CD4-positive, alpha-beta T cell treated with Interferon alpha-2 for 1 hour (primary cell): ENCODE results near the gene PIP5K1B.

ENCODE experiments used
- DNase-seq, 2 donors: peaks; one replicate each; pipeline ENCODE4 v3.0.0-alpha.2; 2020 to 2022

The PIP5K1B gene

GRCh38 chr9:68923480-68923879 lies 218.4 kb downstream of the PIP5K1B start:
- DNase-seq: no peak

GRCh38 chr9:68925175-68925574 lies 220.1 kb downstream of the PIP5K1B start:
- no peak for DNase-seq

- no peak for DNase-seq
Observed at GRCh38 chr9:68927165-68927564, 222.1 kb downstream of the PIP5K1B start.

- DNase-seq: no peak
Observed at GRCh38 chr9:68931821-68932220, 226.8 kb downstream of the PIP5K1B start.

- no peak for DNase-seq
Observed at GRCh38 chr9:68932458-68932857, 227.4 kb downstream of the PIP5K1B start.

- DNase-seq: no peak
Observed at GRCh38 chr9:68933434-68934328, 228.6 kb downstream of the PIP5K1B start.

- DNase-seq: no peak
Observed at GRCh38 chr9:68934329-68934644, 229.2 kb downstream of the PIP5K1B start.

GRCh38 chr9:68940573-68940972 lies 235.5 kb downstream of the PIP5K1B start:
- DNase-seq: no peak

- no peak for DNase-seq
Observed at GRCh38 chr9:68941780-68942459, 236.9 kb downstream of the PIP5K1B start.

- no peak for DNase-seq
Observed at GRCh38 chr9:68942790-68943189, 237.8 kb downstream of the PIP5K1B start.

GRCh38 chr9:68947015-68947414 lies 242.0 kb downstream of the PIP5K1B start:
- DNase-seq: no peak

- no peak for DNase-seq
Observed at GRCh38 chr9:68947842-68948569, 243.0 kb downstream of the PIP5K1B start.

GRCh38 chr9:68949271-68950000 lies 244.4 kb downstream of the PIP5K1B start:
- DNase-seq: no peak

GRCh38 chr9:68950188-68950587 lies 245.1 kb downstream of the PIP5K1B start:
- DNase-seq: no peak

GRCh38 chr9:68950689-68951088 lies 245.6 kb downstream of the PIP5K1B start:
- DNase-seq: no peak

GRCh38 chr9:68951879-68952659 lies 247.0 kb downstream of the PIP5K1B start:
- peak; percentile 18 to 26 for DNase-seq

- no peak for DNase-seq
Observed at GRCh38 chr9:68953771-68954170, 248.7 kb downstream of the PIP5K1B start.

GRCh38 chr9:68955330-68955729 lies 250.3 kb downstream of the PIP5K1B start:
- no peak for DNase-seq

GRCh38 chr9:68957479-68957878 lies 252.4 kb downstream of the PIP5K1B start:
- no peak for DNase-seq

GRCh38 chr9:68961587-68961986 lies 256.5 kb downstream of the PIP5K1B start:
- DNase-seq: no peak

GRCh38 chr9:68963416-68963815 lies 258.4 kb downstream of the PIP5K1B start:
- DNase-seq: no peak

- DNase-seq: no peak
Observed at GRCh38 chr9:68964102-68964541, 259.1 kb downstream of the PIP5K1B start.
